GM21526 (cell line): ENCODE results near the gene MBOAT2.

Source experiments
- ATAC-seq: cut with Tn5 transposase; IDR thresholded peaks from one replicate; pipeline ENCODE4 v1.9.1; 2021; ENCODE audit warnings: moderate library complexity; ENCODE audit not compliant: unreplicated experiment, low FRiP score

MBOAT2 gene

GRCh38 chr2:8837795-8838140, 165.7 kb downstream of the MBOAT2 start:
- ATAC-seq, result no peak

- ATAC-seq, result peak; percentile 90
Observed at GRCh38 chr2:8836971-8837794, 166.3 kb downstream of the MBOAT2 start, which contains the start of gene KIDINS220. TSS of gene KIDINS220 (minus strand) at chr2:8837613. CDS start at chr2:8827093, 10,520 bp downstream.

GRCh38 chr2:8835279-8835678, 168.2 kb downstream of the MBOAT2 start:
- no peak for ATAC-seq

GRCh38 chr2:8833853-8834252, 169.6 kb downstream of the MBOAT2 start:
- ATAC-seq, result no peak

GRCh38 chr2:8831516-8831915, 172.0 kb downstream of the MBOAT2 start:
- no peak for ATAC-seq

- ATAC-seq, result no peak
Observed at GRCh38 chr2:8827729-8828128, 175.8 kb downstream of the MBOAT2 start.

GRCh38 chr2:8822218-8822617, 181.3 kb downstream of the MBOAT2 start:
- ATAC-seq, result no peak

GRCh38 chr2:8821276-8822217, 181.9 kb downstream of the MBOAT2 start:
- ATAC-seq, result no peak

GRCh38 chr2:8819948-8820347, 183.5 kb downstream of the MBOAT2 start:
- ATAC-seq, result no peak

GRCh38 chr2:8819194-8819593, 184.3 kb downstream of the MBOAT2 start:
- no peak for ATAC-seq

GRCh38 chr2:8817221-8817620, 186.3 kb downstream of the MBOAT2 start:
- ATAC-seq, result no peak

- no peak for ATAC-seq
Observed at GRCh38 chr2:8806885-8807704, 196.4 kb downstream of the MBOAT2 start.

GRCh38 chr2:8805278-8806210, 197.9 kb downstream of the MBOAT2 start:
- no peak for ATAC-seq

GRCh38 chr2:8803658-8804379, 199.7 kb downstream of the MBOAT2 start:
- ATAC-seq, result peak; percentile 97

- ATAC-seq, result no peak
Observed at GRCh38 chr2:8802741-8803140, 200.7 kb downstream of the MBOAT2 start.
